HG02678 (cell line): Measurements from ENCODE around the gene PLA2G2E.
A peak's percentile ranks its signal among the peaks of the same experiment; 100 is the strongest.
"Not testable (repeated sequence)": the region's sequence is repeated elsewhere in the genome, so short reads cannot be mapped to it uniquely, and the experiment has no call there.

ENCODE experiments used
- ATAC-seq: cut with Tn5 transposase; IDR thresholded peaks from one replicate; pipeline ENCODE4 v1.9.1; 2021; ENCODE audit warnings: mild to moderate bottlenecking, moderate library complexity; ENCODE audit not compliant: unreplicated experiment

The PLA2G2E gene

DNA sequence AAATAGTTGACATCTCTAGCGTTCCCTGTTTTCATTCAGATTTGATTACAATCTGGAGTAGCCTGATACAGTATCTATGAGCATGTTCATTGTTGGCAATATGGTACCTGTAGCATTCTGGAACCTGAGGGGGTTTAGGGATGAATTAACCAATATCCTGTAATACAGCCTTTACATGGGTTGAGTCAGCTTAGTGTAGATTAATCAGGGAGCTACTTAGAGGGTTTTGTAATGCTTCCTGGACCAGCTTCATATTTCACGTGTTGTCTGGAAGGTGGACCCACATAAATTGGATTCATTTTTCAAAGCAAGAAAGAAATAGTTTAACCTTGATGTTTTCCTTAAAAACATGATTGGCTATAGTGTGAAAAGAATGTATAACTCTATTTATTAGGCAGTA is 37.6 kb downstream of the PLA2G2E start:
- no peak for ATAC-seq

DNA sequence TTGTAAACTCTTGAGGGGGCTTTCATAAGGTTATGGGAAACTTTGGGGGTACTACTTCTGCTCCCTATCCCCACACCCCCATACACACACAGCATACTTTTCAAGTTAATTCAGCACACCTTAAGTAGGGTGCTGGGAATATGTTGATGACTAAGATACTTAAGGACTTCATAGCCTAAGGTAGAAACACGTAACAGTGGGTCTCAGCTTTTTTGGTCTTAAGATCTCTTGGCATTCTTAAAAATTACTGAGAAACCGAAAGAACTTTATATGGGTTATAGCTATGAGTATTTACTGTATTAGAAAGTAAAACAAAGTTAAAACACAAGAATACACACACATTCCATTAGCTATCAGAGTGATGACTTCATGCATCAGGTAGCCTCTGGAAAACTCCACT is 39.1 kb downstream of the PLA2G2E start:
- ATAC-seq: no peak

GRCh38 chr1:19882111-19883071 is 41.0 kb downstream of the PLA2G2E start, which contains the start of gene OTUD3:
OTUD3 (plus strand) TSS chr1:19882395; CDS start chr1:19882514, 119 bp downstream.
- peak; percentile 91 for ATAC-seq

DNA sequence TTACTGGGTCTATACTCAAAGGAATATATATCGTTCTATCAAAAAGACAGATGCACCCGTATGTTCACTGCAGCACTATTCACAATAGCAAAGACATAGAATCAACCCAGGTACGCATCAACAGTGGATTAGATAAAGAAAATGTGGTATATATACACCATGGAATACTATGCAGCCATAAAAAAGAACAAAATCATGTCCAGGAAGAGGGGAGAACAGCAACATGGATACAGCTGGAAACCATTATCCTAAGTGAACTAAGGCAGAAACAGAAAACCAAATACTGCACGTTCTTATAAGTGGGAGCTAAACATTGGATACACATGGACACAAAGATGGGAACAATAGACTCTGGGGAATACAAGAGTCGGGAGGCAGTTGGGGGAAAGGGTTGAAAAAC is 42.6 kb downstream of the PLA2G2E start:
- ATAC-seq: not testable (repeated sequence)

- no peak for ATAC-seq
Measured at GRCh38 chr1:19879661-19880060, 43.8 kb downstream of the PLA2G2E start.

DNA sequence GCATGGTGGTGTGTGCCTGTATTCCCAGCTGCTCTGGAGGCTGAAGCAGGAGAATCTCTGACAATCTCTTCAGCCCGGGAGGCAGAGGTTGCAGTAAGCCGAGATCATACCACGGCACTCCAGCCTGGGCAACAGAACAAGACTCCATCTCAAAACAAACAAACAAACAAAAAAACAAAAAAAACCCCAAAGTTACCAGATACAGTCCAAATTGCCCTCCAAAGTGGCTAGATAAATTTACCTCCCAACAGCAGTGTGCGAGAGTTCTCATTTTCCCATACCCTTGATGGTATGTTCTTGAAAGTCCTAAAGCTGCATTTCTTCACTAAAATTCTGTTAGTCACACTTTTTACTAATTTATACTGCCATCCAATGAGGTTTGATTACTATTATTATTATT is 44.2 kb downstream of the PLA2G2E start:
- ATAC-seq: no peak

DNA sequence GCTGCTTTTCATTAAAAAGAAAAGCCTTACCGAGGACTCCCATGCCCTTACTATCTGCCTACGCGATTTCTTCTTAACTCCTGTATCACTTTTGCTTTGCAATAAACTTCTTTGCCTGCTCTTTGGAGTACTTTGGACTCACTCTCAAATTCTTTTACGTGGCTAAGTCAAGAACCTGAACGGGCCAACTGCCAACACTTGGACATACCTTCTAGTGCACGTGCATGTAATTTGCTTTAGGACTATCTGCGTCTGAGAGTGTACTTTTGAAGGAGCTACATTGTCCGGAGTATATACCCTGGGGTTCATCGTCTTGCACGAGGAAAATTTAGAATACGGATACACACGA is 44.8 kb downstream of the PLA2G2E start:
- no peak for ATAC-seq

DNA sequence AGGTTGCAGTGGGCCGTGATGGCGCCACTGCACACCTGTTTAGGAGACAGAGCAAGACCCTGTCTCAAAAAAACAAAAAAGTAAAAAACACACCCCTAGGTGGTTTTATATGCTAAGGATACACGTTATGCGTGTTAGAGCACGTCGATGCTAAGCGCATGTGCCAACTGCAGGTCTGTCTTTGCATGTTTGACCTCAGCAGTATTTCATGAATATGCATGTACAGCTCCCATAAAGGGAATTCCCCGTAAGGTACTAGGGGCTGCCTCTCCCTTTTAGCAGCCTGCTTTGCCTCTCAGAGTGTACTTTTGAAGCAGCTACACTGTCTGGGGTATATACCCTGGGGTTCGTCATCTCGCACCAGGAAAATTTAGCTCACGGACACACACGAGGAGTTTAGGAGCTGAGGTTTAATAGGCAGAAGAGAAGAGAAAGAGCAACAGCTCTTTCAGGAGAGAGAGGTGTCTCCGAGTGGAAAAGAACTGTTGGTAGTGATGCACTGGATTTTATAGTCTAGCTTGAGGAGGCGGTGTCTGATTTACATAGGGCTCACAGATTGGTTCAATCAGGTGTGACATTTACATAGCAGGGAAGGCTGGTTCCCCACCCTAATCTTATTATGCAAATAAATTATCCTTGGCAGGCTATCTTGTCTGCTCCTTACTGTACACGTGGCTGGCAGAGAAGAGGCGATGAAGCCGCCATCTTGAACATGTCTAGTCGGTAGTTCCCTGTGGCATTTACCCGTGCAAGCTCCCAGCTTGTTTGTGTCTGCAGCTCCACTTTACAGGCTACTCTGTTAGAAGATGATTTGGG is 45.4 kb downstream of the PLA2G2E start:
- ATAC-seq: no peak

GRCh38 chr1:19877181-19877750 is 46.2 kb downstream of the PLA2G2E start:
- no peak for ATAC-seq

- ATAC-seq: no peak
Measured at GRCh38 chr1:19872190-19872589, 51.2 kb downstream of the PLA2G2E start.
